ENCODE results near the gene ITGAE. TPM values are rescaled to one million over a fixed set of nuclear protein-coding genes. Genes with fewer than 3 reads are reported as not detected.

The ITGAE gene
- total RNA-seq, 4 donors from 2014 or later = 5.7 to 40.5 (median 26.9) TPM

GRCh38 chr17:3753624-3754023, 47.4 kb downstream of the ITGAE start:
- 91% methylated on average over 4 of the region's 12 CpGs; no CpG with 5 or more reads in 1 of the 2 donors for WGBS, 2 donors
- intact Hi-C loops (cut with DNase I) = no loop called here
- Histone ChIP-seq H3K36me3 (no peaks in the 10 kb centered on the region), H3K27me3 (peaks cover 0 to 36% (median 0%) of the 10 kb centered on the region in 4 donors), H3K27ac (no peak overlapping the region), H3K4me1 (peaks cover 0 to 17% (median 14%) of the 10 kb centered on the region in 3 donors), H3K9me3 (no peaks in the 10 kb centered on the region), H3K4me3 (no peak overlapping the region)
- no peak for DNase-seq
- no peak for TF ChIP-seq CTCF (IDR thresholded peaks at IDR 0.05)
- TF ChIP-seq POLR2A (IDR thresholded peaks at IDR 0.05) = no peak

DNA sequence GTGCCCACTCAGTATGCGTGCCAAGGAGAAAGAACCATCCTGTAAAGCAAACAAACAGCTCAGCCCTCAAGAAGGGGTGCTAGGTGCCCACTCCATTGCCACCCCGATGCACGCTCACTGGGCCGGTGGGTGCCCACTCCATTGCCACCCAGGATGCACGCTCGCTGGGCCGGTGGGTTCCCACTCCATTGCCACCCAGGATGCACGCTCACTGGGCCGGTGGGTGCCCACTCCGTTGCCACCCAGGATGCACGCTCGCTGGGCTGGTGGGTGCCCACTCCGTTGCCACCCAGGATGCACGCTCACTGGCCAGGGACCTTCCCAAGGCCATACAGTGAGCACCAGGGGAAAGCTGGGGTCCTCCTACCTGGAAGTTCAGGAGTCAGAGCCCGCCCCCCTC, 49.2 kb downstream of the ITGAE start:
- no peak for DNase-seq
- H3K4me1 ChIP-seq = peaks cover 0 to 17% (median 14%) of the 10 kb centered on the region in 3 donors
- peaks cover 0 to 36% (median 0%) of the 10 kb centered on the region in 4 donors for H3K27me3 ChIP-seq
- intact Hi-C loops (cut with DNase I) = no loop called here
- TF ChIP-seq CTCF (IDR thresholded peaks at IDR 0.05) (no peak), POLR2A (IDR thresholded peaks at IDR 0.05) (no peak)
- no peak overlapping the region for H3K4me3 ChIP-seq
- no peaks in the 10 kb centered on the region for H3K36me3 ChIP-seq
- H3K27ac ChIP-seq = no peak overlapping the region
- WGBS, 2 donors = 80% methylated on average over 1 of the region's 15 CpGs
- no peaks in the 10 kb centered on the region for H3K9me3 ChIP-seq

GRCh38 chr17:3750926-3751325, 50.1 kb downstream of the ITGAE start:
- Histone ChIP-seq H3K9me3 (no peaks in the 10 kb centered on the region), H3K4me3 (no peak overlapping the region), H3K4me1 (peaks cover 0 to 17% (median 14%) of the 10 kb centered on the region in 3 donors), H3K27me3 (peaks cover 0 to 36% (median 0%) of the 10 kb centered on the region in 4 donors), H3K36me3 (no peaks in the 10 kb centered on the region), H3K27ac (no peak overlapping the region)
- DNase-seq = no peak
- no peak for TF ChIP-seq POLR2A (IDR thresholded peaks at IDR 0.05)
- no peak for TF ChIP-seq CTCF (IDR thresholded peaks at IDR 0.05)
- 57 to 67% methylated on average over 8 of the region's 8 CpGs for WGBS, 2 donors
- intact Hi-C loops (cut with DNase I) = no loop called here

DNA sequence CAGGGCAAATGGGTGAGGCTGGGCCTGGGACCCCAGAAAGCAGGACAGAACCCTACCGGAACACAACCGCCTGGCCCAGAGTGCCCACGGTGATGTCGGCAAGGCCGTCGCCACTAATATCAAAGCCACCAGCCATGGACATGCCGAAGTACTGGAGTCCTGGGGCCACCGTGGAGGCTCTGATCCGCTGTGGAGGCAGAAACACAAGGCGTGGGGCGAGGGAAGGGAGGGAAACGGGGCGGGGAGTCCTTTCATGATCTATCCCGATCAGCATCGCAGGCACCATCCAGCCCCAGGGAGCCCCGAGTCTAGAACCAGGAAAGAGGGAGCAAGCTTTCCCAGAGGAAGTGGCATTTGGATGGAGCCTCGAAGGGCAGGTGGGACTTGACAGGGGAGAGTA, 50.7 kb downstream of the ITGAE start:
- H3K27ac ChIP-seq = no peak overlapping the region
- H3K36me3 ChIP-seq = no peaks in the 10 kb centered on the region
- no peak overlapping the region for H3K4me3 ChIP-seq
- intact Hi-C loops (cut with DNase I) = no loop called here
- DNase-seq = no peak
- no peaks in the 10 kb centered on the region for H3K9me3 ChIP-seq
- 70 to 76% methylated on average over 7 to 8 of the region's 17 CpGs for WGBS, 2 donors
- H3K27me3 ChIP-seq = peaks cover 0 to 35% (median 0%) of the 10 kb centered on the region in 4 donors
- peaks cover 0 to 13% (median 11%) of the 10 kb centered on the region in 3 donors for H3K4me1 ChIP-seq
- TF ChIP-seq CTCF (IDR thresholded peaks at IDR 0.05) = no peak
- TF ChIP-seq POLR2A (IDR thresholded peaks at IDR 0.05) = no peak

DNA sequence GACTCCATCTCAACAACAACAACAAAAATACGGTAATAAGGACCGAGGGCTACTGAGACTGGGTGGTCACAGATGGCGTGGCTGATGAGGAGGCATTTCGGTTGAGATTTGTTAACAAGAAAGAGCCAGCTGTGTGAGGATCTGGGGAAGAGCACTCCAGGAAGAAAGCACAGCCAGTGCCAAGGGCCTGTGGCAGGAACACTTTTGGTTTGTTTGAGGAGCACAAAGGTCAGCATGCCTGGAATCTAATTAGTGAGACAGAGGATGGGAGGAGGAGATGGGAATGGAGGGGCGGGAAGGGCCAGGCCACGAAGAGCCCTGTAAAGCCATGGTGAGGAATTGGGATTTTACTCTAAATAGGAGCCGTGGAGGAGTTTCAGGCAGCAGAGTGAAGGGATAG, 52.4 kb downstream of the ITGAE start:
- DNase-seq = no peak
- no peak overlapping the region for H3K27ac ChIP-seq
- 86 to 91% methylated on average over 7 of the region's 7 CpGs for WGBS, 2 donors
- no peak for TF ChIP-seq POLR2A (IDR thresholded peaks at IDR 0.05)
- TF ChIP-seq CTCF (IDR thresholded peaks at IDR 0.05) = no peak
- no peaks in the 10 kb centered on the region for H3K9me3 ChIP-seq
- no peak overlapping the region for H3K4me3 ChIP-seq
- H3K27me3 ChIP-seq = peaks cover 0 to 18% (median 0%) of the 10 kb centered on the region in 4 donors
- intact Hi-C loops (cut with DNase I) = no loop called here
- H3K4me1 ChIP-seq = no peaks in the 10 kb centered on the region
- no peaks in the 10 kb centered on the region for H3K36me3 ChIP-seq
